ENCODE data around the gene PHF13.

DNA sequence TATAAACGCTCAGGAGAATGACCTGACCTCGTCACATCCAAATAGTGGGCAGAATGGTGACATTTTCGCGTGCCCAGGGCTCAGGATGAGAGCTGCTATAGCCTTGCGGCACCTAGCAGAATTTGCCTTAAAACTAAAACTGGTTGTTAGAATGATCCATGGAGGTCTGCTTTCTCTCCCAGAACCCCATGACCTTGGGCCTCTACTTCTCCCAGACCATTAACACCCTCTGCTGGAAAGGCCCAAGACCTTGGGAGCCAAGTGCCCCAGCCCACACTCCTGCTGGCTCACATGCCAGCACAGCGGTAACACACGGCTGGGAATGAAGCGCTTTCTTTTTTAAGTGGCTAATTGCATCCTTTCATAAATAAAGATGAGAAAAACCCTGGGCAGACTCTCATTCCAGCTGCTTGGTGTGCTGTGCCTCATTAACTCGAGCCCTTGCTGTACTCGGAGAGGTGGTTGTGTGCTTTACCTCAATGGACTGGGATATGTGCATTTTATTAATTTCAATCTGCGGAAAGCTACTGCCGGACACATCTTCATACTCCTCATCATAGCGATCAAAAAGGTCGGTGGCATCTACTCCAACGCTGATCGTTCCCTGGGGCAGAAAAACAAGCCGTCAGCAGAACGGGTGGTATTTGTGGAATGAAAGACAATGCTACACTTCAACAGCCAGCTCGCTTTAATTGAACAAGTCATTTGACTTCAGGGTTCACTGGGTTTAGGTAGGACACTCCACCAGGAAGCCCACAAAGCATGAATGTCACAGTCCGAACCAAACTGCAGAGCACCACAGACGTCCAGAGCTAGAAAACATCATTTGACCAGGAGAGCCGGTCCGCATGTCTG, 40.1 kb downstream of the PHF13 start:
- no peak for TF ChIP-seq EZH2phosphoT487 (IDR thresholded peaks at IDR 0.05; ENCODE audit: low read length)
- no peak for TF ChIP-seq CTCF (IDR thresholded peaks at IDR 0.05; ENCODE audit: low read length)
- TF ChIP-seq EZH2 (optimal IDR thresholded peaks at IDR 0.05; ENCODE audit: low read depth, low read length), result no peak
